ENCODE data around the gene OSTN.

DNA sequence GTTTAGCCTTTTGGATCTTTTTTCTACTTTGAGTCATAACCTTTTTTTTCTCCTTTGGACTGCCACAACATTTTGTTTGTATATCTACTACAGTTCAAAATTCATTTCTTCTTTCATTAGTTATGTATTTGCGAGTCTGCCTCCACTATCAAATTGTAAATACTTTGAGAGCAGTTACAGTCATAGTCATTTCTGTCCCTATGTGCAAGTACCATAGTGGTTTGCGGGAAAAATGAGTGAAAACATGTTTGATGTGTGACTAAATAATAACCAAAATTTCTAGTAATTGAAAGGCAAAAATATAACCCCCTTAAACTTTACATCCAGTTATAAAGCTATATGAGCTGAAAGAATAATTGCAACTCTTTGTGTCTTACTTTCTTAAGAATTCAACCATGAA is 84.4 kb downstream of the OSTN start:
- TF ChIP-seq, protein P1, sequence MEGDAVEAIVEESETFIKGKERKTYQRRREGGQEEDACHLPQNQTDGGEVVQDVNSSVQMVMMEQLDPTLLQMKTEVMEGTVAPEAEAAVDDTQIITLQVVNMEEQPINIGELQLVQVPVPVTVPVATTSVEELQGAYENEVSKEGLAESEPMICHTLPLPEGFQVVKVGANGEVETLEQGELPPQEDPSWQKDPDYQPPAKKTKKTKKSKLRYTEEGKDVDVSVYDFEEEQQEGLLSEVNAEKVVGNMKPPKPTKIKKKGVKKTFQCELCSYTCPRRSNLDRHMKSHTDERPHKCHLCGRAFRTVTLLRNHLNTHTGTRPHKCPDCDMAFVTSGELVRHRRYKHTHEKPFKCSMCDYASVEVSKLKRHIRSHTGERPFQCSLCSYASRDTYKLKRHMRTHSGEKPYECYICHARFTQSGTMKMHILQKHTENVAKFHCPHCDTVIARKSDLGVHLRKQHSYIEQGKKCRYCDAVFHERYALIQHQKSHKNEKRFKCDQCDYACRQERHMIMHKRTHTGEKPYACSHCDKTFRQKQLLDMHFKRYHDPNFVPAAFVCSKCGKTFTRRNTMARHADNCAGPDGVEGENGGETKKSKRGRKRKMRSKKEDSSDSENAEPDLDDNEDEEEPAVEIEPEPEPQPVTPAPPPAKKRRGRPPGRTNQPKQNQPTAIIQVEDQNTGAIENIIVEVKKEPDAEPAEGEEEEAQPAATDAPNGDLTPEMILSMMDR (IDR thresholded peaks at IDR 0.05; ENCODE audit: borderline replicate concordance, extremely low read depth, low read length, poor library complexity, severe bottlenecking): no peak
- TF ChIP-seq EZH2 (IDR thresholded peaks at IDR 0.05; ENCODE audit: borderline replicate concordance, low read depth, low read length, severe bottlenecking): no peak
